Psoas muscle (tissue), 8 donors: Measurements from ENCODE around the gene ARHGAP23. TPM values are rescaled to one million over a fixed set of nuclear protein-coding genes. Genes with fewer than 3 reads are reported as not detected.
"Not testable (repeated sequence)": the region's sequence is repeated elsewhere in the genome, so short reads cannot be mapped to it uniquely, and the experiment has no call there.

Experiments used
- ATAC-seq, 4 donors: fragments of 200-7000 bp; cut with Tn5 transposase; one replicate each; pipeline ENCODE4 v1.9.1; 2020; ENCODE audit warnings: moderate library complexity in 3 of 4, mild to moderate bottlenecking in 2 of 4
- DNase-seq, 2 donors: peaks; one replicate each; pipeline ENCODE4 v3.0.0-alpha.2; 2020
- H3K27ac ChIP-seq: fragments of 200-600 bp; one replicate; pipeline ENCODE4 v1.8.0; 2022
- H3K27me3 ChIP-seq, 3 donors: fragments of 200-600 bp in 1 of 3; one replicate each; pipeline versions ENCODE4 v1.6.1 to v1.8.0; 2013 to 2022; ENCODE audit warnings: low read length in 2 of 3, mild to moderate bottlenecking in 2 of 3, moderate library complexity in 1 of 3; ENCODE audit not compliant: insufficient read depth in 3 of 3
- H3K36me3 ChIP-seq, 2 donors: fragments of 200-600 bp in 1 of 2; one replicate each; pipeline versions ENCODE4 v1.6.1 to v1.8.0; 2013 to 2022; ENCODE audit warnings: low read depth in 1 of 2, mild to moderate bottlenecking in 1 of 2, moderate library complexity in 1 of 2; ENCODE audit not compliant: insufficient read depth in 1 of 2
- H3K4me1 ChIP-seq: fragments of 200-600 bp; one replicate; pipeline ENCODE4 v1.8.0; 2022
- H3K4me3 ChIP-seq: fragments of 200-600 bp; one replicate; pipeline ENCODE4 v1.8.0; 2022; ENCODE audit warnings: mild to moderate bottlenecking
- H3K9me3 ChIP-seq: fragments of 200-600 bp; one replicate; pipeline ENCODE4 v1.8.0; 2022
- CTCF ChIP-seq: fragments of 200-600 bp; IDR thresholded peaks from one replicate; pipeline ENCODE4 v1.8.0; 2022; ENCODE audit warnings: antibody characterized with exemption
- WGBS, 3 donors: extraction: QIAGEN DNeasy Blood & Tissue Kit; methylation state at CpG; one replicate each; pipeline versions ENCODE4 v1.1.6 to v1.1.7; 2013; 5-methylcytosine and 5-hydroxymethylcytosine counted together
- intact Hi-C, 2 donors: fragments of 100-400 bp; cut with DNase I; formaldehyde crosslinking; loops; one replicate each; pipeline versions ENCODE4 v1.11.0 to v1.14.2; 2022
- polyA plus RNA-seq, 3 donors: library from polyadenylated mRNA; stranded (reverse); fragments of 200-250 nt; gene quantifications; one replicate each; pipeline ENCODE4 v1.2.3, GENCODE V29; 2013
- total RNA-seq, 4 donors: library from RNA; stranded (reverse); fragmentation: NEBNext Ultra II Directional in 2 of 4; extraction: Animal tissue kit (Norgen Biotek cat#: 25700) in 2 of 4; gene quantifications; one replicate each; pipeline versions ENCODE4 v1.2.1 to v1.2.4, GENCODE V29; 2021 to 2023
- donor health status: healthy with polysubstance abuse.
- donor health status: DM: no; HTN: no; CAD: no; lungs with moderate emphysema.
- donor health status: Bipolar disorder and iron deficiency.
- donor health status: healthy.
- donor health status: DM: yes; HTN: yes; CAD: no.
- donor health status: DM: no; HTN: no; CAD: no.
- donor health status: DM: no; HTN: no; CAD: no.
- donor health status: DM: yes; HTN: yes; CAD: no.

The ARHGAP23 gene
- total and polyA plus RNA-seq, 7 donors = 7.6 to 35.8 (median 23.6) TPM

- not testable (repeated sequence) for H3K4me3 ChIP-seq, H3K4me1 ChIP-seq, H3K27ac ChIP-seq, H3K9me3 ChIP-seq, H3K27me3 ChIP-seq
- peak; percentile 62 for TF ChIP-seq CTCF
- ATAC-seq = peak; percentile 61 to 77 (median 70)
- intact Hi-C loops = loop anchor here in 1 of 2 donors (1.0 to 2.0 kb wide), 2 partner anchors 92 to 174 kb away; no protein-coding TSS in a partner anchor
- DNase-seq = peak; percentile 91 to 94
- 52 to 58% (median 54%) methylated on average over 12 to 14 of the region's 14 CpGs for WGBS, 3 donors
- peaks cover 0 to 92% of the 10 kb centered on the region in 2 donors for H3K36me3 ChIP-seq
These were observed 64.1 kb downstream of the ARHGAP23 start for GRCh38 chr17:38492067-38493040.

GRCh38 chr17:38494152-38494551 is 65.9 kb downstream of the ARHGAP23 start:
- H3K27ac ChIP-seq, H3K27me3 ChIP-seq, H3K4me1 ChIP-seq, H3K9me3 ChIP-seq, DNase-seq, ATAC-seq, intact Hi-C loops, H3K4me3 ChIP-seq: not testable (repeated sequence)
- WGBS, 3 donors = 85 to 89% (median 89%) methylated on average over 16 of the region's 16 CpGs
- peaks cover 0 to 92% of the 10 kb centered on the region in 2 donors for H3K36me3 ChIP-seq

GRCh38 chr17:38497656-38498055 is 69.4 kb downstream of the ARHGAP23 start:
- ATAC-seq, H3K27me3 ChIP-seq, H3K27ac ChIP-seq, intact Hi-C loops, H3K4me3 ChIP-seq, H3K9me3 ChIP-seq, H3K4me1 ChIP-seq: not testable (repeated sequence)
- WGBS, 3 donors = 93 to 95% (median 95%) methylated on average over 9 to 10 of the region's 10 CpGs
- H3K36me3 ChIP-seq = peaks cover 0 to 90% of the 10 kb centered on the region in 2 donors
- DNase-seq = peak in 1 of 2 donors; percentile 31

- WGBS, 3 donors = 90 to 93% (median 91%) methylated on average over 11 to 14 of the region's 14 CpGs
- Histone ChIP-seq H3K27ac (no peak overlapping the region), H3K4me3 (no peak overlapping the region), H3K36me3 (peaks cover 0 to 90% of the 10 kb centered on the region in 2 donors), H3K9me3 (no peaks in the 10 kb centered on the region), H3K27me3 (no peaks in the 10 kb centered on the region), H3K4me1 (no peaks in the 10 kb centered on the region)
- no peak for TF ChIP-seq CTCF
- intact Hi-C loops = no loop called here
- DNase-seq (peak in 1 of 2 donors; percentile 50), ATAC-seq (no peak)
These were observed 70.1 kb downstream of the ARHGAP23 start for GRCh38 chr17:38498353-38498752.

- H3K4me3 ChIP-seq, ATAC-seq, H3K9me3 ChIP-seq, intact Hi-C loops, DNase-seq, H3K27ac ChIP-seq, H3K27me3 ChIP-seq, H3K4me1 ChIP-seq: not testable (repeated sequence)
- H3K36me3 ChIP-seq = peaks cover 0 to 90% of the 10 kb centered on the region in 2 donors
- 81 to 91% (median 87%) methylated on average over 10 of the region's 10 CpGs for WGBS, 3 donors
These were observed 71.0 kb downstream of the ARHGAP23 start for GRCh38 chr17:38499230-38499629.

GRCh38 chr17:38501718-38502117 is 73.5 kb downstream of the ARHGAP23 start:
- H3K36me3 ChIP-seq = peaks cover 3 to 91% of the 10 kb centered on the region in 2 donors
- H3K27ac ChIP-seq, ATAC-seq, H3K4me3 ChIP-seq, DNase-seq, H3K27me3 ChIP-seq, H3K9me3 ChIP-seq, H3K4me1 ChIP-seq, intact Hi-C loops: not testable (repeated sequence)
- 94 to 100% (median 98%) methylated on average over 2 of the region's 2 CpGs for WGBS, 3 donors

- H3K4me3 ChIP-seq, ATAC-seq, intact Hi-C loops, H3K9me3 ChIP-seq, H3K27ac ChIP-seq, H3K4me1 ChIP-seq: not testable (repeated sequence)
- WGBS, 3 donors = 83 to 87% (median 83%) methylated on average over 9 to 15 of the region's 15 CpGs
- Histone ChIP-seq H3K27me3 (peaks cover 0 to 14% (median 0%) of the 10 kb centered on the region in 3 donors), H3K36me3 (peaks cover 3 to 86% of the 10 kb centered on the region in 2 donors)
- DNase-seq = peak in 1 of 2 donors; percentile 31
These were observed 75.1 kb downstream of the ARHGAP23 start for GRCh38 chr17:38503286-38503913.
